Measurements from ENCODE around the gene ERLEC1.
"Not testable (repeated sequence)": the region's sequence is repeated elsewhere in the genome, so short reads cannot be mapped to it uniquely, and the experiment has no call there.

ERLEC1 gene

DNA sequence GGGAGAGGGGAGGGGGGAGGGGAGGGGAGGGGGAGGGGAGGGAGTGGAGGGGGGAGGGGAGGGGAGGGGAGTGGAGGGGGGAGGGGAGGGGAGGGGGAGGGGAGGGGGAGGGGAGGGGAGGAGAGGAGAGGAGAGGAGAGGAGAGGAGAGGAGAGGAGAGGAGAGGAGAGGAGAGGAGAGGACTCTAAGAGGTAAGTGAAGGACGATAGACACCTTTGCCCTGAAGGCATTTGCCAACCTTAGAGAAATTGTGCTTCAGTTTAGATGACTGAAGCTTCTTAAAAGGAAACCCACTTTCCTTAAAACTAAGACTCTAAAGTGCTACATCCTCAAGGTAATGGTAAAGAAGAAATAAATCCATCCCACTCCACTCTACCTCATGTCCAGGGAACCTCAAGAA is 53.7 kb downstream of the ERLEC1 start:
- no peak for DNase-seq

GRCh38 chr2:53841651-53842050 is 54.8 kb downstream of the ERLEC1 start:
- not testable (repeated sequence) for DNase-seq

GRCh38 chr2:53842891-53843290 is 56.0 kb downstream of the ERLEC1 start:
- no peak for DNase-seq

- DNase-seq, result no peak
These were observed 56.8 kb downstream of the ERLEC1 start for GRCh38 chr2:53843595-53843994.

DNA sequence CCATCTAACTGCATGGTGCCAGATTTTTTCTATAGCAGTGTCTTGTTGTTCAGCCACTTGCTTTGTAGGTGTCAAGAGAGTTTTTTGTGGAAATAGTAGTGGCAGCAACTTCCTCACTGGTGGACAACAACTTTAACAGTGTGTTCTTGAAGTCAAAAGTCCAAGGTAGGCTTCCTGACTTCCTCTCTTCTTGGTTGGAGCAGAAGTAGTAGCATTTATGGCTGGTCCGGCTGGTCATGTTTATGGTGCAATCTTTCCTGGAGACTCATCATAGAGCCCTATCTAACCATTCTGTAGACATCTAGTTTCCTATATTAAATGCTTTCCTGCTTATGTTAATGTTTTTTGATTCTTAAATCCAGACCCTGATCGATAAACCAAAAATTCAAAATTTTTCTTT is 61.2 kb downstream of the ERLEC1 start:
- DNase-seq, result no peak

- not testable (repeated sequence) for DNase-seq
These were observed 64.4 kb downstream of the ERLEC1 start for GRCh38 chr2:53851052-53851757.

DNA sequence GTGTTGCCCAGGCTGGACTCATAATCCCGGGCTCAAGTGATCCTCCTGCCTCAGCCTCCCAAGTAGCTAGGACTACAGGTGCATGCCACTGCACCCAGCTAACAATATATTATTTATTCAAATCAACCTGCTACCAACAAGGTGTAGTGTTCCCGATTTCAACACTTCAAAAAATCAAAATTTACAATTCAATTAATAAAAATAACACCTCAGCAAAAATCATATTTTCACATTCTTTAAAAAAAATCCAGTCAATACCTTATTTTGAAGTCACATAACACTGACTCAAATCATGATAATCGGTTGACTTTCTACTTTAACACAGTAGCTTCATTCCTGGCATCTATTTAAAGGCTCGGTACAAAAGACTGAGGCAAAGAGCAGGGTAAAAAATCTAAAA is 65.7 kb downstream of the ERLEC1 start:
- DNase-seq, result no peak

- no peak for DNase-seq
These were observed 67.8 kb downstream of the ERLEC1 start for GRCh38 chr2:53854678-53855077.

- DNase-seq, result no peak
These were observed 69.4 kb downstream of the ERLEC1 start for GRCh38 chr2:53856272-53856671.

DNA sequence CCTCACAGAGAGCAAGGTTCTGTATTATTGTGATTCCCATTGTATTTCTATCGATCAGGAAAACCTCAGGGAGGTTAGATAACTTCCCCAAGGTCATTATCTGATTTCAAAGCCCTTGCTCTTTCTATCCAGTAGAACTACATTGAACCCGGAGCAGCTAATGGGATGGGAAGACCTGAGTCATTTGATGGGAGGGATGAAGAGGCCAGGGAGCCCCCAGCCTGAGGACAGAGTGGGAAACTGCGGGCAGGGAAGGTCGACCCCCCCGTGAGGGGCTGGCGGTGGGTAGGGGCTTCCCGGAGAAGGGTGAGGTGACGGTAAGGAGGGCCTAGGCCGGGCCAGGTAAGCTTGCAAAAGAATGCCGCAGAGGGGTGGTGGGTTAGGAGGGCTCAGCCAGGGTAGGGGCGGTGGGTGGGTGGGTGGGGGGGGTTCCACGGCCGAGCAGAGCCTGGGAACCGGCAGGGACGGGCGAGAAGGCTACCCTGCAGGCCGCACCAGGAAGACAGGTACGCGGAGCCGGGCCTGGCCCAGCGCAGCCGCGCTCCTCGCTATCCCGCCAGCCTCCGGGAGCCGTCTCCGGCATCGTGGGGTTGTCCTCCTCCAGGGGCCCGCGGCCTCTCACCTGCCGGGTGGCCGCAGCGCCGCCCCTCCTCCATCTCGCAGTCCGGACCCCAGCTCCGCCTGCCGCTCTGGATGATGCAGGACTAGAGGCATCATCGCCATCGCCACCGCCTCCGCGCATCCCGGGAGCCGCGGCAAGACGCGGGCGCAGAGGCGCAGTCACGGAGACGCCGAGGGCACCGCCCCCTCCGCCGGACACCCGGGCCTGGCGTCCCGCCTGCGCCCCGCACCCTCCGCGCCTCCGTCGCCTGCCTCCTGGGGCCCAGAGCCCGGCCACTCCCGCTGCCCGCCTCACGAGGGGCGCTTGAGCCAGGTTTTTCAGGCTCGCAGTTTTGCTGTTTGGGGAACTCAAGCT is 72.7 kb downstream of the ERLEC1 start, which contains the start of gene GPR75:
TSS of gene GPR75 (minus strand) at position 762 of the 976 bp plus-strand sequence. CDS start 5,211 bp downstream, outside the sequence.
- no peak for DNase-seq

GRCh38 chr2:53861824-53862223 is 75.0 kb downstream of the ERLEC1 start:
- DNase-seq, result no peak

DNA sequence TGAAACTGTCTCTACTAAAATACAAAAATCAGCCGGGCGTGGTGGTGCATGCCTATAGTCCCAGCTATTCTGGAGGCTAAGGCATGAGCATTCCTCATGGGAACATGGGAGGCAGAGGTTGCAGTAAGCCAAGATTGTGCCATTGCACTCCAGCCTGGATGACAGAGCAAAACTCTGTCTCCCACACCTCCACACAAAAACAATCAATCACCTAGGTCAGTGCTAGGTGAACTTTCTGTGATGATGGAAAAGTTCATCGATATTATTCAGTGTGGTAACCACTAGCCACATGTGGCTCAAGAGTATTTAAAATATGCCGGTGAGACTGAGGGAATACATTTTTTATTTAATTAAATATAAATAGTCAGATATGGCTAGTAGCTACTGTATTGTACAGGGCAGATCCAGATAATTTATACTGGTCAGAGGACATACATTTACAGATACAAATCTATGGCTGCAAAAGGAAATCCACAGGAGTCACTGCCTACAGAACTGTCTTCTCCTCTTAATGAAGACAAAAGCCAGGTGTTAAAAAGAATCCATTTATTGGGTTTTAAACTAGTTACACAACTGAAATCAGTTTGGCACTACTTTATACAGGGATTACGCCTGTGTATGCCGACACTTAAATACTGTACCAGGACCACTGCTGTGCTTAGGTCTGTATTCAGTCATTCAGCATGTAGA is 76.8 kb downstream of the ERLEC1 start:
- no peak for DNase-seq

DNA sequence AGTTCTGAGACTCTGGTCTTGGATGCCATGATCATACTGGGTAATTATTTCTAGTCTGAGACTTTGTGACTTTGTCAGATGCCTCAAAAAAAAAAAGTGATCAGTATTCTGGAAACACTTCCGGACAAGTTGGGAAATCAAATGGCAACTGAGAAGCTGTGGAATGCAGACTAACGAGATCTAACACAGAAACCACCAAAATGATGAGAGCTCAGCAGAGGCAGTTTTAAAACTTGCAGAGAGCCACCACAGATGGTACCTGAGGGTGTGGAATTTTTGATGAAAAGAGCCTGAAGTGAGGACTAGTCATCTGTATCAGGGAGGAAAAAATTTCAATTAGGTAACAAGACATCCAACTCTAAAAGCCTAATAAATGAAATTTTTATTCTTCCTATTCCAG is 78.4 kb downstream of the ERLEC1 start:
- no peak for DNase-seq

- no peak for DNase-seq
These were observed 79.1 kb downstream of the ERLEC1 start for GRCh38 chr2:53865962-53866361.

DNA sequence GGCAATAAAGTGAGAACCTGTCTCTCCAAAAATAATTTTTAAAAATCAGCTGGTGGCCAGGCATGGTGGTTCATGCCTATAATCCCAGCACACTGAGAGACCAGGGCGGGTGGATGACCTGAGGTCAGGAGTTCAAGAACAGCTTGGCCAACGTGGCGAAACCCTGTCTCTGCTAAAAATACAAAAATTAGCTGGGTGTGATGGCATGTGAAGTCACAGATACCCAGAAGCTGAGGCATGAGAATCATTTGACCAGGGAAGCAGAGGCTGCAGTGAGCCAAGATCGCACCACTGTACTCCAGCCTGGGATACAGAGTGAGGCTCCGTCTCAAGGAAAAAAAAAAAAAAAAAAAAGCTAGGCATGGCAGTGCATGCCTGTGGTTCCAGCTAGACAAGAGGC is 80.3 kb downstream of the ERLEC1 start:
- DNase-seq, result no peak

DNA sequence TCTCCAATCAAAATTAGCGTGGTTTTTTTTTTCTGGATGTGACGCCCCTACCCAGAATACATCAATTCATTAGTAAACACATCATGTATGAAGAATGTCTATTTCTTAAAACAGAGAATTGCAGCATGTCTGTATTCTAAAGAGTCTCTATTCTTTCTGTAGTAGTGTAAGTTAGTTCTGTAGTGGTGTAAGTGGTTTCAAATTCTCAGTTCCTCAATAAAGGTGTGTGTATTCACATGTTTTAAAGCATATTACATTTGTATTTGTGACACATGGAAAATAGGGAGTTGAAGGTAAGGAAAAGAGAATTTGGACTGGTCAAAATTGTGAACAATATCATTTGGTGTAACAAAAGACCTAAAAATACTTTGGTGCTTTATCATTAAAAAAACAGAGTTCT is 80.9 kb downstream of the ERLEC1 start:
- no peak for DNase-seq

Measured in central memory CD4-positive, alpha-beta T cell (primary cell).